Measurements from ENCODE around the gene IL1RAPL2.

DNA sequence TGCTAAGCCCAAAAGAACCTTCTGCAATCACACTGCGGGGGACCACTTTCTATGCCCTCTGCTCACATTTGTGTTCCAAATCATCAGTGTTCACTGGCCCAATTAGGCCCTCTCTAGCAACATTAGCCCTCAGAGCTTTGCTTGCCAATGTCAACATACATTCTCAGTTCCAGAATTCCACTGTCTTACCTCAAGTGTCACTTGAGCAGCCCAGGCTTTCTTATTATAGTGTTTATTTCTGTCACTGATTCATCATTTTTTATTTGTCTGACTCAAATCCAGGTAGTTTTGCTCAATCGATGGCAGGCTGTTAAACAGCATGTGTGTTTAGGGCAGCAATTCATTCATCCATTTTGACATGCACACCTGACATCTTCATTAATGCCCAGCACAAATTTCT, 363.3 kb downstream of the IL1RAPL2 start:
- TF ChIP-seq, protein P1, sequence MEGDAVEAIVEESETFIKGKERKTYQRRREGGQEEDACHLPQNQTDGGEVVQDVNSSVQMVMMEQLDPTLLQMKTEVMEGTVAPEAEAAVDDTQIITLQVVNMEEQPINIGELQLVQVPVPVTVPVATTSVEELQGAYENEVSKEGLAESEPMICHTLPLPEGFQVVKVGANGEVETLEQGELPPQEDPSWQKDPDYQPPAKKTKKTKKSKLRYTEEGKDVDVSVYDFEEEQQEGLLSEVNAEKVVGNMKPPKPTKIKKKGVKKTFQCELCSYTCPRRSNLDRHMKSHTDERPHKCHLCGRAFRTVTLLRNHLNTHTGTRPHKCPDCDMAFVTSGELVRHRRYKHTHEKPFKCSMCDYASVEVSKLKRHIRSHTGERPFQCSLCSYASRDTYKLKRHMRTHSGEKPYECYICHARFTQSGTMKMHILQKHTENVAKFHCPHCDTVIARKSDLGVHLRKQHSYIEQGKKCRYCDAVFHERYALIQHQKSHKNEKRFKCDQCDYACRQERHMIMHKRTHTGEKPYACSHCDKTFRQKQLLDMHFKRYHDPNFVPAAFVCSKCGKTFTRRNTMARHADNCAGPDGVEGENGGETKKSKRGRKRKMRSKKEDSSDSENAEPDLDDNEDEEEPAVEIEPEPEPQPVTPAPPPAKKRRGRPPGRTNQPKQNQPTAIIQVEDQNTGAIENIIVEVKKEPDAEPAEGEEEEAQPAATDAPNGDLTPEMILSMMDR (IDR thresholded peaks at IDR 0.05), result no peak
- TF ChIP-seq POLR2A (IDR thresholded peaks at IDR 0.05) (no peak), POLR2AphosphoS5 (IDR thresholded peaks at IDR 0.05) (no peak)

Measured in transverse colon (tissue), 4 donors.